Colonic mucosa (tissue), 4 donors: Measurements from ENCODE around the gene TFAP2B. TPM values are rescaled to one million over a fixed set of nuclear protein-coding genes. Genes with fewer than 3 reads are reported as not detected.

Experiments used
- DNase-seq: peaks from one replicate; pipeline ENCODE4 v3.0.0-alpha.2; 2020
- H3K27ac ChIP-seq: fragments of 200-600 bp; one replicate; pipeline ENCODE4 v1.8.0; 2021
- H3K27me3 ChIP-seq: fragments of 200-600 bp; one replicate; pipeline ENCODE4 v1.8.0; 2021
- H3K36me3 ChIP-seq: fragments of 200-600 bp; one replicate; pipeline ENCODE4 v1.8.0; 2021
- H3K4me1 ChIP-seq: fragments of 200-600 bp; one replicate; pipeline ENCODE4 v1.8.0; 2021; ENCODE audit warnings: mild to moderate bottlenecking
- H3K4me3 ChIP-seq: fragments of 200-600 bp; one replicate; pipeline ENCODE4 v1.8.0; 2021
- H3K9ac ChIP-seq, 2 donors: one replicate each; pipeline ENCODE4 v1.7.0; 2013; ENCODE audit warnings: control low read depth in 2 of 2, low read depth in 2 of 2, low read length in 2 of 2
- H3K9me3 ChIP-seq: fragments of 200-600 bp; one replicate; pipeline ENCODE4 v1.8.0; 2021
- CTCF ChIP-seq: fragments of 200-600 bp; IDR thresholded peaks from one replicate; pipeline ENCODE4 v1.8.0; 2022; ENCODE audit warnings: antibody characterized with exemption, mild to moderate bottlenecking
- intact Hi-C: fragments of 100-400 bp; cut with DNase I; formaldehyde crosslinking; loops from one replicate; pipeline ENCODE4 v1.14.1; 2022
- total RNA-seq, 2 donors: library from RNA; stranded (reverse); fragmentation: NEBNext Ultra II Directional in 1 of 2; extraction: Animal tissue kit (Norgen Biotek cat#: 25700) in 1 of 2; gene quantifications; one replicate each; pipeline ENCODE4 v1.2.1, GENCODE V29; 2021
- donor health status: healthy.
- donor health status: DM: no; HTN: no; CAD: no.
- donor health status: DM: no; HTN: no; CAD: no.

TFAP2B gene
- total RNA-seq, 2 donors from 2014 or later: not detected

GRCh38 chr6:50861692-50862091, 43.0 kb downstream of the TFAP2B start:
- Histone ChIP-seq H3K4me1 (no peaks in the 10 kb centered on the region), H3K36me3 (no peaks in the 10 kb centered on the region), H3K27ac (no peak overlapping the region), H3K4me3 (no peak overlapping the region), H3K9ac (no peak overlapping the region), H3K27me3 (no peaks in the 10 kb centered on the region), H3K9me3 (no peaks in the 10 kb centered on the region)
- TF ChIP-seq CTCF: no peak
- intact Hi-C loops: no loop called here
- DNase-seq: no peak

GRCh38 chr6:50862176-50862575, 43.5 kb downstream of the TFAP2B start:
- no peaks in the 10 kb centered on the region for H3K36me3 ChIP-seq
- H3K9me3 ChIP-seq: no peaks in the 10 kb centered on the region
- intact Hi-C loops: no loop called here
- no peaks in the 10 kb centered on the region for H3K27me3 ChIP-seq
- H3K27ac ChIP-seq: no peak overlapping the region
- H3K9ac ChIP-seq: no peak overlapping the region
- no peak for DNase-seq
- no peaks in the 10 kb centered on the region for H3K4me1 ChIP-seq
- no peak for TF ChIP-seq CTCF
- H3K4me3 ChIP-seq: no peak overlapping the region

- DNase-seq: no peak
- Histone ChIP-seq H3K9ac (no peak overlapping the region), H3K4me3 (no peak overlapping the region), H3K27ac (no peak overlapping the region), H3K27me3 (no peaks in the 10 kb centered on the region), H3K4me1 (no peaks in the 10 kb centered on the region), H3K9me3 (no peaks in the 10 kb centered on the region), H3K36me3 (no peaks in the 10 kb centered on the region)
- no peak for TF ChIP-seq CTCF
- intact Hi-C loops: no loop called here
These were observed 45.9 kb downstream of the TFAP2B start for GRCh38 chr6:50864601-50865000.

- Histone ChIP-seq H3K4me3 (no peak overlapping the region), H3K27me3 (no peaks in the 10 kb centered on the region), H3K36me3 (no peaks in the 10 kb centered on the region), H3K4me1 (no peaks in the 10 kb centered on the region), H3K9me3 (no peaks in the 10 kb centered on the region), H3K27ac (no peak overlapping the region), H3K9ac (no peak overlapping the region)
- DNase-seq: no peak
- intact Hi-C loops: no loop called here
- no peak for TF ChIP-seq CTCF
These were observed 49.8 kb downstream of the TFAP2B start for GRCh38 chr6:50868466-50868865.

GRCh38 chr6:50873167-50873566, 54.5 kb downstream of the TFAP2B start:
- intact Hi-C loops: no loop called here
- no peak overlapping the region for H3K27ac ChIP-seq
- H3K4me3 ChIP-seq: no peak overlapping the region
- H3K27me3 ChIP-seq: no peaks in the 10 kb centered on the region
- no peak for DNase-seq
- no peaks in the 10 kb centered on the region for H3K36me3 ChIP-seq
- no peak overlapping the region for H3K9ac ChIP-seq
- TF ChIP-seq CTCF: no peak
- no peaks in the 10 kb centered on the region for H3K4me1 ChIP-seq
- no peaks in the 10 kb centered on the region for H3K9me3 ChIP-seq

GRCh38 chr6:50884364-50884763, 65.7 kb downstream of the TFAP2B start:
- Histone ChIP-seq H3K4me3 (no peak overlapping the region), H3K4me1 (no peaks in the 10 kb centered on the region), H3K27ac (no peak overlapping the region), H3K9me3 (no peaks in the 10 kb centered on the region), H3K27me3 (no peaks in the 10 kb centered on the region), H3K36me3 (no peaks in the 10 kb centered on the region), H3K9ac (no peak overlapping the region)
- no peak for DNase-seq
- intact Hi-C loops: no loop called here
- no peak for TF ChIP-seq CTCF
